ENCODE measurements around the gene RNF135.
A peak's percentile ranks its signal among the peaks of the same experiment; 100 is the strongest.
"Not testable (repeated sequence)": the region's sequence is repeated elsewhere in the genome, so short reads cannot be mapped to it uniquely, and the experiment has no call there.

The RNF135 gene

DNA sequence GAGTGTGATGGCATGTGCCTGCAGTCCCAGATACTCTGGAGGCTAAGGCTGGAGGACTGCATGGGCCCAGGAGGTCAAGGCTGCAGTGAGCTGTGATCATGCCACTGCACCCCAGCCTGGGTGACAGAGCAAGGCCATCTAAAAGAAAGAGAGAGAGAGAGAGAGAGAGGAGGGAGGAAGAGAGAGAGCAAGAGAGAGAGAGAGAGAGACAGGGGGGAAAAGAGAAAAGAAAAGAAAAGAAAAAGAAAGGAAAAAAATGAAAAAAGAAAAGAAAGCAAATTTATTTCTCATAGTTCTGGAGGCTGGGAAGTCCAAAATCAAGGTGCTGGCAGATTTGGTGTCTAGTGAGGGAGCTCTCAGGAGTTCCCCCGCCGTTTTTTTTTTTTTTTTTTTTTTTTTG is 33.3 kb downstream of the RNF135 start:
- no peak for DNase-seq

DNA sequence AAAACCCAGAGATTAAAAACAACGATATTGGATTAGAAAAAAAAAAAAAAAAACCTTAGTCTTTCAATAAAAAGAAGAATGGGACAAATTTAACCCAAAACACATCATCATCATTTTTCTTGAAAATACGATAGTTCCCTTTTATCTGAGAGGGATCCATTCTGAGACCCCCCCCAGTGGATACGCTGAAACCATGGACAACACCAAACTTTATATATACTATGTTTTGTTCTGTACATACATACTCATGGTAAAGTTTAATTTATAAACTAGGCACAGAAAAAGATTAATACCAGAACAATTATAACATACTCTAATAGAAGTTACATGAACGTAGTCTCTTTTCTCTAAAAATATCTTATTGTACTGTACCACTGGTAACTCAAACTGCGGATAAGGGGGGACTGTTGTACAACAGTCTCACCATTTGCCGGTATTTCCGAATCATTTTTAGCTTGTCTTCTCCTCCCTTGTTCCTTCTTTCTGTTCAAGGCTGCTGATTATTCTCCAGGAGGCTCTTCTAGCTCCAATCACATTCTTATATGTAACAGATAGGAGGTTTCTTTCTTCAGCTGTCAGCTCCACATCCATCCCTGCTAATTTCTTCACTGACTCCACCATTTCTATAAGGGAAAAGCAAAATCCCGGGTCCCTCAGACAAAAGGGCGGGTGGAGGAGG is 37.0 kb downstream of the RNF135 start:
- DNase-seq, result no peak

DNA sequence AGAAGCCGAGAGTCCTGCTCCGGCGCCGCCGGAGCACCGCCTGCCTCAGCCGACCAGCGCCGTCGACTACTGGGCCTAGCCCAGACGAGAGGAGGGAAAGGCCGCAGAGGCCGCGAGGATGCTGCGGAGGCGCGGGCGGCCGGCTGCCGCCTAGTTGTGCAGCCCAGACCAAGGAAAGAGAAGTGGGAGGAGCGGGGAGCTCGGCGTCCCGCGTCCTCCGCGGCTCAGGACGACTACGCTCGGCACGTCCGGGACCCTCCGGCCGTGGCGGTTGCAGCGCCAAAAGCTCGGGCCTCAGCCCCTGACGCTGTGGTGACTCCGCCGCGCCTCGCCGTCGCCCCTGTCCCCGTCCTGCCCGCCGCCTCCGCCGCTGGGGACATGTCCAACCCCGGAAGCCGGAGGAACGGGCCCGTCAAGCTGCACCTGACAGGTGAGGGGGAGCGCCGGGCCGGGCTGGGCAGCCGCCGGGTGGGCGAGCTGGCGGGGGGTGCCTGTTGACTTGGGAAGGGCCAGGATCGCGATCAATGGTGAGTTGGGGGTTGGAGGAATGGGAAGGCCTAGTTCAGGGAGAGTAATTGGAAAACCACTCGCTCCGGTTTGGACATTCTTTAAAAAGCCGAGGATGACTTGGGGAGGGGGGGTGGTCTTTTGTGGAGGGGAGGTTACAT is 37.7 kb downstream of the RNF135 start:
- DNase-seq, result peak; percentile 47 to 55

DNA sequence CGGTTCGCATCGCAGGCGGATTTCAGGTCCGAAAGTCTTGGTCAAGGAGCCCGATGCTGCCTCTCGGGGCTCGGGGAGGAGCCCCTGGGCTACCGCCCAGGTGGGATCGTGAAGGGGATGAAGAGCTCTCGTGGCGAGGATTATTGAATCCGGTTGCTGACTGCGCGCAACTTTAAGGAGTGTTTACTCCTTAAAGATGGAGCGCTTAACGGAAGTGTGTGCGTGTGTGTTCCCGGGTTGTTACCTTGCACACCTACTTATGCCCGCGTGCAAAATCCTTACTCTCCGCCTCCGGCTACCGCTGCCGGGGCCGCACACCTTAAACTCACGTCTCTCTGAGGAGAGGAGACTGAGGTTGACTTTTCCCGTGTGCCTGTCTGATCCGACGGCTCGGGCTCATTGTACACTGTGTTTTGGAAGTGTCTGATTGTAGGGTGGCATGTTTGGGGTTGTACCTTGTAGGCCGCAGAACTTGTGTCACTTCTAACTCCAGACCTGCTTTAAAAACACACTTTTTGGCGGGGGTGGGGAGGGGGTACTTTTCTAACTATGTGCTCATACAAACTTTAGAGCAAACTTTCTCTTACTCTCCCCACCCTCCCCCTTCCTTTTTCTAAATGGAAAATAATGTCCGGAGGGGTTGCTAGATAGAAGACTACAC is 38.3 kb downstream of the RNF135 start:
- DNase-seq, result peak; percentile 3 to 10

DNA sequence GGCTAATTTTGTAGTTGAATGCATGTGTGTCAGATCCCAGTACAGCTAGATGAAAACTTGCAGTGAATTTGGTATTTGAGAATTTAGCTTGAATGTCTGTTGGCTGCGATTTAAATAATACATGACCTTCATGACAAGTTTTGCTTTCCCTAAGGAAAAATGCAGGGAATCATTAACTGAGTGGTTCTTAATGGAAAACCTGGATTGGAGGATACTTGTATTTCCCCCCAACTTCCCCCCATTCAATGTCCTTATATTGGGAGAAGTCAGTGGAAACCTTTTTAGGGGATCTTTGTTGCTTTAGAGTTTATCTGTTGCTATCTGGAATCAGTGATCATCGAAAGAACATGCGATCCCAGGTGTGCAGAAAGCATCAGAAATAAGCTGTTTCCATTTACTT is 39.2 kb downstream of the RNF135 start:
- DNase-seq, result not testable (repeated sequence)

DNA sequence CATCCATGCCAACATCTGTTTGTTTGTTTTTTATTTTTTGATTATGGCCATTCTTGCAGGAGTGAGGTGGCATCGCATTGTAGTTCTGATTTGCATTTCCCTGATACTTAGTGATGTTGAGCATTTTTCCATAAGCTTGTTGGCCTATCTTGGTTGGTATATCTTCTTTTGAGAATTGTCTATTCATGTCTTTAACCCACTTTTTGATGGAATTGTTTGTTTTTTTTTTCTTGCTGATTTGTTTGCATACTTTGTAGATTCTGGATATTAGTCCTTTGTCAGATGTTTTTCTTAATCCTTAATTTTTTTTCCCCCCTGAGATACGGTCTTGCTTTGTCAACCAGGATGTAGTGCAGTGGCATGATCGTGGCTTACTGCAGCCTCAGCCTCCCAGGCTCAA is 43.0 kb downstream of the RNF135 start:
- no peak for DNase-seq

DNA sequence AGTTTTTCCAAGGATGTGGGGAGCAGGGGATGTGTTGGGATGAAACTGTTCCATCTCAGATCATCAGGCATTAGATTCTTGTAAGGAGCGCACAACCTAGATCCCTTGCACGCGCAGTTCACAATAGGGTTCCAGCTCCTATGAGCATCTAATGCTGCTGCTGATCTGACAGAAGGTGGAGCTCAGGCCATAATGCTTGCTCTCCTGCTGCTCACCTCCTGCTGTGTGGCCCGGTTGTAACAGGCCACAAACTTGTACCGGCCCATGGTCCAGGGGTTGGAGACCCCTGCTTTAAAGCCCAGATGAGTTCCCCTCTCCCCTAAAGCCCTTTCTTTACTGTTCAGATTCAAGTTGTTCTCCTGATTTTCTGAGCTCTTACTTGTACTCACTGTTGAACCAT is 44.8 kb downstream of the RNF135 start:
- no peak for DNase-seq

DNA sequence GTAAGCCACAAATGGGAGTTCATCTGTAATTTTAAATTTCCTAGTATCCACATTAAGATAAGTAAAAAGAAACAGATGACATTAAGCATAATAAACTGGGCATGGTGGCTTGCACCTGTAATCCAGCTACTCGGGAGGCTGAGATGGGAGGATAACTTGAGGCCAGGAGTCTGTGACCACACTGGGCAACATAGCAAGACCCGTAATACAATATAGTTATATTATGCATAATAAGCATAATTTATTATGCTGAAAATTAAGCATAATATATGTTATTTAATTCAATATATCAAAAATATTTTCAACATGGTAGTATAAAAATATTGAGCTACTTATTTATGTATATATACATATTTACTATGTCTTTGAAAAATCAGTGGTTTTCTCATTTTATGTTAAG is 48.2 kb downstream of the RNF135 start:
- no peak for DNase-seq

DNA sequence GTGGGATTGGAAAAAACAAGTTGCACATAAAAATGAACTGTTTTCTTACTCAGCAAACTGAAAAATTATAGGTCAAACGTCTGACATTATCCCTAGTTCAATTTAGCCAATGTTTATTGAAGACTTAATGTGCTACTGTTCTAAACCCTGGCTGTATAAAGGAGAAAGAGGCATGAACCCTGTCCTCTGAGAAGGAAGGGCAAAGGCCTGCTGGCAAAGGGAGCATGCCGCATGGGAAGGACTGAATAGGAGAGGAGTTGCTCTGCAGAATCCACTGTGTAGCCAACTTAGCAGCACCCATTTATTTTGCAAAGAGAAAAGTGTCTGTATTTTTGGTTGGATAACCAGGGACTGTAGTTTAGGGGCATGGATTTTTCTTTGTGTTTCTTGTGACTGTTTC is 52.3 kb downstream of the RNF135 start:
- not testable (repeated sequence) for DNase-seq

DNA sequence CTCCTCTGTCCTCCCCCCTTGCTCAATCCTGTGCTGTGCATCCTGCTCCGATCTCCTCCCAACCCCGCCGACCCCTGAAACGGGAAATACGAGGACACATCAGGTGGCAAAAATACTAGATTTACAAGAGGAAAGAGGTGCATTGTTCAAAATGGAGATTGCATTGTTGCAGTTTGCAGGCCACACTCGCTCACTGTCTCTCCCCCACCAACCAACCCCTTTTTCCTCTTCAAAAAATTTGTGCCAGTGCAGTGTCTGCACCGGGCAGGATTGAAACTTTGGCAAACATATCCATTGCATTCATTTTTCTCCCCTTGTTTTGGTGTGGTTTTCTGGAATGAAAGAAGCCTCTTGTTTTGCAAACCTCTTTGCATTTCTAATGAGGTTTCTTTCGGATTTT is 61.0 kb downstream of the RNF135 start:
- no peak for DNase-seq

DNA sequence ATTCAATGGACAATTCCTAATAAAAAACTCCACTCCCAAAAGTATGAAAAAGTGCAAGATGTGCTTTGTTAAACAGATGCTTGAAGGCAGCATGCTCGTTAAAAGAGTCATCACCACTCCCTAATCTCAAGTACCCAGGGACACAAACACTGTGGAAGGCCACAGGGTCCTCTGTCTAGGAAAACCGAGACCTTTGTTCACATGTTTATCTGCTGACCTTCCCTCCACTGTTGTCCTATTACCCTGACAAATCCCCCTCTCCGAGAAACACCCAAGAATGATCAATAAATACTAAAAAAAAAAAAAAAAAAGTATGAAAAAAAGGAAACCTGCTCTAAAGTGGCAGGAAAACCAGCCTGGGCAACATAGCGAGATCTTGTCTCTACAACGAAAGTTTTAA is 64.8 kb downstream of the RNF135 start:
- not testable (repeated sequence) for DNase-seq

DNA sequence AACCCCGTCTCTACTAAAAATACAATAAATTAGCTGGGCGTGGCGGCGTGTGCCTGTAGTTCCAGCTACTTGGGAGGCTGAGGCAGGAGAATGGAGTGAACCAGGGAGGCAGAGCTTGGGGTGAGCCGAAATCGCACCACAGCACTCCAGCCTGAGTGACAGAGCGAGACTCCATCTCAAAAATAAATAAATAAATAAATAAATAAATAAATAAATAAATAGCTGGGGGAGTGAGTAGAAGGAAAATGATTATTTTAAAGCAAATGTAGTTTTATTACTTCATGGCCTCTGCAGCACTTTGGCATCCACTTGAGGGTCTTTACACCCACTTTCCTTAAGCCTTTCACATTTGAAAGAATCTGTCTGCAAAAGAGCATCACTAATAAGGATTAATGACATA is 70.0 kb downstream of the RNF135 start:
- not testable (repeated sequence) for DNase-seq

DNA sequence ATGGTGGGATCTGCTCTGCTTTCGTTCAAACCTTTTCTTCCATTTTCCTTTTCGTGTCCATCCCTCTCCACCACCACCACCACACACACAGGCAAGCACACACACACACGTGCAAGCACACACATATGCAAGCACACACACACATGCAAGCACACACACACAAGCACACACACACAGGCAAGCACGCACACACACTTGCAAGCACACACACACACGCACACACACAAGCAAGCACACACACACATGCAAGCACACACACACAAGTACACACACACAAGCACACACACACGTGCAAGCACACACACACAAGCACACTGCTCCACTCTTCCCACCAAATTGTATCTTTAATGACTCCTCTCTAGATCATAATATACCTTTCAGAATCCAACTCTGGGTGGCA is 71.5 kb downstream of the RNF135 start:
- not testable (repeated sequence) for DNase-seq

DNA sequence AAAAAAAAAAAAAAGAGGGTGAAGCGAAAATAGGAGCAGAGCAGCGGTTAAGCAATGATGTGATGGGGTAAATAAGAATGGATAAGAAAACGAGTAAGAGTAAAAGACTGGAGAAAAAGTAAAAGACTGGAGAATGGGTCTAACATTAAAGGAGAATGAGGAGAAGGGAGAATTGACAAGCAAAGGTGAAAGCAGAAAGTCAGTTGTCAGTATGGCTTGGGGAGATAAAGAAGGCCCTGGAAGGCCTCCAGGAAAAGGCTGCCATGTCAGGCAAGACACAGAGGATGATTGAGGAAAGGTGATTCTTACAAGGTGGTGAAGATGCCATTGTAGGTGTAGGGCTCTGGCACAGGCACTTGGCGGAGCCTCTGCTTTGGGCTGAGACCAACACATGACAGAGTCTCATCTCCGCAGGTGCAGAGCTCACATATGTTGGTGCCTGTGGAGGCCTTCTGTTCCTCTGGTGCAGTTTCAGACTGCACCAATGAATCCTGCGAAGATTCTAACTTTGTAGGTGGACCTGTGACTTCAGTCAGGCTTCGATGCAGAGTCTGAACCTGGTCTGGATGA is 76.1 kb downstream of the RNF135 start:
- DNase-seq, result not testable (repeated sequence)

DNA sequence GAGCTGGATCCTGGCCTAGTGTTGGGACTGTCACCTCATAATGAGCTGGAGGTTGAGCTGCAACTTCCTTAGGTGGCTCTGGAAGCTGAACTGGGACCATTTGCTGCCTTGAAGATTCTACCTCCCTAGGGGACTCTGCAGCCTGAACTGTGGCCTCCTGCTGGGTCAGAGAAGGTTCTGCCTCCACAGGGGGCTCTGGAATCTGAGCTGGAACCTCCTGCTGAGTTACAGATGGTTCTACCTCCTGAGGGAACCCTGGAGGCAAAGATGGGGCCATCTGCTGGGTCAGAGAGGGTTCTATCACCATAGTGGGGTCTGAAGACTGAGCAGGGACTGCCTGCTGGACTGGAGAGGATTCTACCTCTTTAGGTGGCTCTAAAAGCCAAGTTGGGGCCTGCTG is 77.3 kb downstream of the RNF135 start:
- no peak for DNase-seq

DNA sequence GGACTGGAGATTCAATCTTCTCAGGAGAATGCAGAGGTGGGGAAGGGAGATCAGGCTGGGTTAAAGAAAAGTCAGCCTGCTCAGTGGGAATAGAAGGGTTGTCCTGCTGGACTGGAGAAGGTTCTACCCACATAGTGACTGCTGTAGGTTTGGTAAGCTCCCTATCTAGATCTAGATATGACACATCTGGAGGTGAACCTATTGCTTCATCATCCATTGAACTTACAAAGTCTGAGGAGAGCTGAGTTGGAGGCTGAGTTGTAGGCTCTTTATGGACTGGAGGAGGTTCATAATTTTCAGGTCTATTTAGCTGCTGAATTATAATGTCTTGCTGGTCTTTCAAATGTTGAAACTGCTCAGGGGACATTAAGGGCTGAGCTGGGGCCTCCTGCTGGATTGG is 77.9 kb downstream of the RNF135 start:
- DNase-seq, result no peak
